GM18505 (cell line): ENCODE measurements around the gene FLT3LG.
A peak's percentile ranks its signal among the peaks of the same experiment; 100 is the strongest.
"Not testable (repeated sequence)": the region's sequence is repeated elsewhere in the genome, so short reads cannot be mapped to it uniquely, and the experiment has no call there.

Experiments used
- ATAC-seq: cut with Tn5 transposase; IDR thresholded peaks from one replicate; pipeline ENCODE4 v1.9.1; 2021; ENCODE audit not compliant: unreplicated experiment
- POLR2A ChIP-seq: IDR thresholded peaks from 4 replicates; pipeline ENCODE4 v1.6.1; 2011; ENCODE audit warnings: borderline replicate concordance; ENCODE audit not compliant: insufficient read depth, insufficient read length; ENCODE audit errors: extremely low read depth

Gene FLT3LG

DNA sequence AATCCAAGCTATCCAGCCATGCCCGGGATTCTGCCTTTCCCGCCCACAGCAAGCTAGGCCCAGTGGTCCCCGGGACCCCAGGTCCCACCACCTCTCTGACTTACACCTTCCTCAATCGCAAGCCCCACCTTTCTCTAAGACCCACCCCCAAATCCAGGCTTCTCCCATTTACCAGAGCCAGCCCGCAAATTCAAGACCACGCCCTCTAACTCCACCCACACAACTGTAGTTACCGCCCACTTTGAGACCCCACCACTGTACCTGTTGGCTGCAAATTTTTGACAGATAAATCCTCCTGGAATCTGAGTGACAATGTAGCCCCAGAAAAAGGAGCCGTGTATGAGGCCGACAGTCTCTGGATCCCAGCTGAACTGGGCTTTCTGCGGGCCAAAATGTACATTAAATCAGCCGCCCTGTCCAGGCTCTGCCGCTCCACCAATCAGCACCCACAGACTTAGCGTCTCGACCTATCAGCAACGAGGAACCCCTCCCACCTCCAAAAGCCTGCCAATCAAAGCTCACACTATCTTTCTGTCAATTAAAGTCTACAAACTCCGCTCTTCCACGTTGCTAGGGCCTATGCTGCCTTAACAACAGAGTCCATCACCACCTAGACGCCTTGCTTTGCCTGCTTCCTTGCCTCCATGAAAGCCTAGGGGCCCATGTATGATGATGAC lies 39.0 kb upstream of the FLT3LG start:
- ATAC-seq = no peak
- no peak for TF ChIP-seq POLR2A

DNA sequence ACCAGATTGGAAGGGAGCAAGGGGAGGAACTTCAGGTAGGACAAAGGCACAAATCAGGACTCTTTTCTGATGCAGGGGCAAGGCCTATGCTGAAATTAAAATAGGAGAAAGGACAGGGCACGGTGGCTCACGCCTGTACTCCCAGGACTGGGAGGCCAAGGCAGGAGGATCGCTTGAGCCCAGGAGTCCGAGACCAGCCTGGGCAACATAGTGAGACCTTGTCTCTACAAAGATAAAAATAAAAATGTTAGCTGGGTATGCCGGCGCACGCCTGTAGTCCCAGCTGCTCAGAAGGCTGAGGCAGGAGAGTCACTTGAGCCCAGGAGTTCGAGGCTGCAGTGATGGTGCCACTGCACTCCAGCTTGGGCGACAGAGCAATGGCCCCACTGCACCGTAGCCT lies 38.3 kb upstream of the FLT3LG start:
- ATAC-seq = no peak
- TF ChIP-seq POLR2A = no peak

DNA sequence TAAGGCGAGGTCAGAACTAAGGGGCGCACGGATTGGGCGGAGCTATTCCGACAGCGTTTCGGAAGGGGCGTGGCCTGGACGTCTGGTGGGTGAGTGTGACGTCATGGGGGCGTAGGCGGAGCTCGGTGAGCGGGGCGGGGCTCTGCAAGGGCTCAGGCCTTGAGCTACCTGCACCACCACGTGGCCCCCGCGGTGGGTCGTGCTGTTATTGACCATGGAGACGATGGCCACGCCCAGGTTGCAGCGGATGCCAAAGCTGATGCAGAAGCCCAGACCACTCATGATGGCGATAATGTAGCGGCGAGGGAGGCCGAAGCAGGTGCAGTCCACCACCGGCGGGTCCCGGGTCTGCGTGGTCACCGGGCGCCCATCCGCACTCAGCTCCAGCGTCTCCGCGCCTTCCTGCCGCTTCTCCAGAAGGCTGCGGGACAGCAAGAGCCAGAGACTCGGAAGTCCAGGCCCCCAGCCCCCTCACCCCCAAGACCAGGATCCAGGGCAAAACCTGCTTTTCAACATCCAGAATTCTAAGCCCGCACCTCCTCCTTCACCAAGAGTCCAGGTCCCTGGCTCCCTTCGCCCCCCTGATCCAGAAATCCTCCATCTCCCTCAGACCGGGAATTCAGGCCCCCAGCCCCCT lies 37.5 kb upstream of the FLT3LG start:
- no peak for TF ChIP-seq POLR2A
- ATAC-seq = no peak

DNA sequence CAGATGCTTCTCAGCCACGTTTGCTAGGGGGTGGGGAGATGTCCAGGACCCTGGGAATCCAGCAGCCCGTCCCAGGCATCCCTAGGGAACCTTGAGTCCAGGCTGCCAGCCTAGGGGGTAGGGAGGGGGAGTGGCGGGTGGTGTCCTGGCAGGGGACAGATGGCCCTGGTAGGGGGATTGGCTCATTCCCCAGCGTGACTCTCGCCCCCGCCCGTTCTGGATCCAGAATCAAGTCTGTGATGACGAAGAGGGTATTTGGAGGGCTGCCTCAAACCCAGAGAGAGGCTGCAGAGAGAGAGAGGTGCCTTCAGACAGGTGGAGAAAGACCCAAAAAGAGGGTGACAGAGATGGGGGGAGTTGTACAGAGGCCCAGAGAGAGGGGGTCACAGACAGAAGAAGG lies 36.8 kb upstream of the FLT3LG start:
- TF ChIP-seq POLR2A = no peak
- no peak for ATAC-seq

DNA sequence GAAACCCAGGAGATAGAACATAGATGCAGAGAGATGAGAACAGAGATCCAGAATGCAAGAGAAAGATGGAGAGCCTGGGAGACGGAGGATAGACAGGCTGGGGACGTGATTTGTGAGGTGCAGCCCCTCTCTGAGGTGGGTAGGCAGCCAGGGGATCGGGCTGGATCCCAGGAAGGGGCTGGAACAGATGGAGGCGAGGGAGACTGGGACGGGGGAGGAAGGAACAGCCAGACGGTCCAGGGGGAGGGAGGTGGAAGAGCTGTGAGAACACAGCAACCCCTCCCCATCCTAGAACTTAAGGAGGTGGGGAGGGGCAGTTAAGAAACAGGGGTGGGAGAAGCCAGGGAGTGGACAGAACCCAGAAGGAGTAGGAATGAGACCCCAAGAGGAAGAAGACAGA lies 35.8 kb upstream of the FLT3LG start:
- no peak for ATAC-seq
- TF ChIP-seq POLR2A = no peak

DNA sequence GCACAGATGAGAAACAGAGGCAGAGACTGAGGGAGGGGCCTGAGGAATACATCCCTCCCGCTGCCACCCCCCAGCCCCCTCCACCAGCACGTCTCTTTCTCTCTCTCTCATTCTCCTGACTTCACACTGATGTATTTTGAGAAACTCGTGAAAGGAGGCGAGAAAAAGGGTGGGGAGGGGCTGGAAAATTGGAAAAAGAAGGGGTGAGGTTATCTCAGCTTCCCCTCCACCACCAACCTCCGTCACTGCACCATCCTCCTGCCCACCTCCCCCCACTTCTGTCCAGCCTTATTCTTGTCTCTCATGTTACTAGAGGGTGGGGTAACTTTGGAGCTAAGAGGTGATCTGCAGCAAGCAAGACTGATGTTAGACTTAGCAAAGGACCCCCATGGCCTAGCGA lies 34.2 kb upstream of the FLT3LG start:
- ATAC-seq = no peak
- TF ChIP-seq POLR2A = no peak

DNA sequence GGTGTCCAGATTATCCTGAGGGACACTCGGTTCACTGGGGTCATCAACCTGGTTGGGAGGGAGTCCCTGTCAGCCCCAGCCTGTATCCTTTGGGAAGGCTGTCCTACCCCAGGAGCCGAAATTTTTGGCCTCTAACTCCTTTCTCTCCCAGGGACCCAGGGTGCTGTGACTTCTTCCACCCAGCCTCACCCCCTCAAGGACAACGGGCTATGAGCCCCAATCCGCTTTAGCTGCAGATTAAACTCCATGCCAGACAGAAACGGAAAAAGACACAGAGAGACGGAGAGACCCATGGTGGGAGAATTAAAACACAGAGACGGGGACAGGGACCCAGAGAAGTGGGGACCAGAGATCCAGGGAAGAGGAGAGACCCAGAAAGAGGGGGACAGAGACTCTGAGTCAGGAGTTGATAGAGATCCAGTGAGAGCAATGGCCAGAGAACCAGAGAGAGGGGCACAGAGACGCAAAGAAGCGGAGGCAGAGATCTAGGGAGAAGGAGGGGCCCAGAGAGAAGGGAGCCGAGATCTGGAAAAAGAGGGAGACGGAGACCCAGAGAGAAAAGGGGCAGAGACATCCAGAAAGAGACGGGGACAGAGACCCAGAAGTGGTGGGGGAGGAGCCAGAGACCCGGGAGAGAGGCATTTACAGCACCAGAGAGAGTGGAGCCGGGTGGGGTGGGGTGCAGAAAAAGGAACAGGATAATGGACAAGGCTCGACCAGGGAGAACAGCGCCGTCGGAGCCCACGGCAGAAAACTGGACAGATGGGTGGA lies 33.4 kb upstream of the FLT3LG start:
- TF ChIP-seq POLR2A = no peak
- no peak for ATAC-seq

DNA sequence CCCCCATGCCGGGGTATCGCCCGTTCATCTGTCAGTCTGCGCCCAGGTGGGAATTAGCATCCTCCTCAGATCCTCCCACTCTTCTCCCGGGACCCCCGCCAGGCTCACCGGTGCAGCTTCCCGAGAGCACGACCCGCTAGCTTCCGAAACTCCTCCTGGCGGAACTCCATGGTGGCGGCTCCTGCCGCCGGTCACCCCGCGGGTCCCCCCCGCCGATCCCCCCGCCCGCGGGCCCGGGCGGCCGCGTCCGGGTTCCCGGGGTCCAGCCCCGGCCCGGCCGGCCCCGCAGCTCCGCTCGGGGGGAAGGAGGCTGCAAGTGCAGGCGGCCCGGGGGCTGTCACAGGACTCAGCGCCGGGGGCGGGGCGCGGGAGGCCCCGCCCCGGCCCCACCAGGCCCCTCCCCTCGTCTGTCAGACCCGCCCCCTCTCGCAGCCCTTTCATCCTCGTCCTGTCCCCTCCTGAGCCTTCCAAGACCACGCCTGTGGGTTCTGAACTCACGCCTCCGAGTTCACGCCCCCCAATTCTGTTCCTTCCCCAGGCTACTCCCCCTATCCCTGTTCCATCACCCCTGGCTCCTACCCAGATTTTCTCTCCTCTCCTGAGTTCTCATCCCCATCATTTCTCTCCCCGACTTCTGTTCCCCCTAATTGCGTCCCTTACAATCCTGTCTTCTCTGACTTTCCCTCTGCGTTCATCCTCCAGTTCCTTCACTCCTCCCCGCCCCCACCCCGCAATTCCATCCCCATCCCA lies 32.6 kb upstream of the FLT3LG start, which contains the start of gene SLC17A7:
SLC17A7 (minus strand) TSS at position 318 of the 750 bp plus-strand sequence; CDS start at position 170, 148 bp downstream.
- no peak for ATAC-seq
- no peak for TF ChIP-seq POLR2A

DNA sequence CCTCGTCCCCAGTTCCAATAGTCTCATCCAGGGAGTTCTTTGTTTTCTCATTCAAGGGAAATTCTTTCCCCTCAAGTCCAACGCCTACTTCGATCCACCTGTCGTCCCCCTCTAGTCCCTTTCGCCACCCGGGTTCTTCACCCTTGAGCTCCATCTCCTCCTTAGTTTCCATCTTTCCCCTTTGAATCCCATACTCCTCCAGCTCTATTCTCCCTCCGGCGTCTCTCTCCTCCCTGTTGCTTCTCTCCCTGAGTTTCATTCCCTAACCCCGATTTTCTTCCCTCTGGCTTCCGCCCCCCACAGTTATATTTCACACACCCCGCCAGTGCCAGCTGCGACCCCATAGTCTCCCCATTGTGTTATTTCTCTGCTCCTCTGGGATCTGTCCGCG lies 32.1 kb upstream of the FLT3LG start:
- TF ChIP-seq POLR2A = no peak
- ATAC-seq = no peak

DNA sequence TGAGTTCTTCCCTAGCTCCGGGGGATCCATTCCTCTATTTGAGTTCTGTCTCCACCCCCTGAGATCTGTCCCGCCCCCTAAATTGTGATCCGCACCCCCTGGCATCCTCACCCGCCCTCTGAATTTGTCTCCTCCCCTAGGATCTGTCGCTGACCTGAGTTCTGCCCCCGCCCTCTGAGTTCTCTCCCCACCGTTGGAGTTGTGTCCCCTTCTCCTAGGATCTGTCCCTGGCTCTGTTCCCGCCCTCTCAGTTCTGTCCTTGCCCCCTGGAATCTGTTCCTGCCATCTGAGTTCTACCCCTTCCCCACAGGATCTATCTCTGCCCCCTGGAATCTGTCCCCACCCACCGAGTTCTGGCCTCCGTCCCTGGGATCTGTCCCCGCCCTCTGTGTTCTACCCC lies 31.7 kb upstream of the FLT3LG start:
- no peak for ATAC-seq
- TF ChIP-seq POLR2A = no peak

DNA sequence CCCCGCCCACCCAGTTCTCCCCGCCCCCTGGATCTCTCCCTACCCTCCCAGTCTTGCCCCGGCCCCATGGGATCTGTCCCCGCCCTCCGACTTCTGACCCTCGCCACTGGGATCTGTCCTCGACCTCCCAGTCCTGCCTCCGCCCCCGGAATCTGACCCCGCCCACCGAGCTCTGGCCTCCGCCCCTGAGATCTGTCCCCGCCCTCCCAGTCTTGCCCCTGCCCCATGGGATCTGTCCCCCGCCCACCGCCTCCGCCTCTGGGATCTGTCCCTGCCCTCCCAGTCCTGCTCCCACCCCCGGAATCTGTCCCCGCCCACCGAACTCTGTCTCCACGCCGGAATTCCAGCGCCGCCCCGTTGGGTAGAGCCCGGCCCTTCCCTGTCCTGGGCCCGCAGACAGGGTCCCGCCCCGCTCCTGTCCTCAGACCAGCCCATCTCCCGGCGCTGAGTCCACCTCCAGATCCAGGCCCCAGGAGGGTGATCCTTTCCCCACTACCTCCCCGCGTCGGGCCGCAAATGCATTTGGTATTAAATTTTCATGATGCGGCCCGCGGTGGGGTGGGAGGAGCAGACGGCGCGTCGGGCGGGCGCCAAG lies 31.1 kb upstream of the FLT3LG start:
- TF ChIP-seq POLR2A = no peak

DNA sequence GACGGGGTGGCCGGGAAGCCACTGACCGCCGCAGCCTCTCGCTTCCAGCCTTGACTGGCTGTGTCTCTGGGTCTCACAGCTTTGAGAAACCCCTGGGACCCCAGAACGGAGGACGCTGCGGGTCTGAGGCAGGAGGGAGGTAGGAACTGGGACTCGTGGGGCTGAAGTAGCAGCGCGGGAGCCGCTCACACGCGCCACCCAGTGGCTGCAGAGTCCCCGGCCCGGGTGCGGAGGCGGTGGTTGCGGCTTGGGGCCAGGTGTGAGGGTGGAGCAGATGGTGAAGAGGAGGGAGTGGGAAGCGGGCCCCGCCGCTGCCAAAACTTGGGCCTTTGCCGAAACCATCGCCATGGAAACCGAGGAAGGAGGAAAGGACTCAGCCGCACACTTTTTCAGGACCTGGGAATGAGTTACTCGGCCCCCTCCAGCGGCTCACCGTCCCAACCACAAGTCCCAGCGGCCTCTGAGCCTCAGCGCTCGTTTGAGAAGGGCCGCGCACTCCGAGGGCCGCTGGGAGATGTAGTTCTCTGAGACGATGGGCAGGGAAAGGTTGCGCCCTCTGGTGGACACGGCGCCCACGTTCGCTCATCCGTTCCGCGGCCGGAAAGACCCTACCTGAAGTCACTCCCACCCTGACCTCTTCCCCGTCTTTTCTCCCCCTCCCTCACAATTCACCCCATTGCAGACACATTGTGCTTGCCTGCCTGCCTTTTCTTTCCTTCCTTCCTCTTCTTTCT lies 30.5 kb upstream of the FLT3LG start:
- no peak for TF ChIP-seq POLR2A
- peak; percentile 71 for ATAC-seq

More for the DNA sequence above, 31.1 kb upstream of the FLT3LG start:
- ATAC-seq = peak; percentile 20

DNA sequence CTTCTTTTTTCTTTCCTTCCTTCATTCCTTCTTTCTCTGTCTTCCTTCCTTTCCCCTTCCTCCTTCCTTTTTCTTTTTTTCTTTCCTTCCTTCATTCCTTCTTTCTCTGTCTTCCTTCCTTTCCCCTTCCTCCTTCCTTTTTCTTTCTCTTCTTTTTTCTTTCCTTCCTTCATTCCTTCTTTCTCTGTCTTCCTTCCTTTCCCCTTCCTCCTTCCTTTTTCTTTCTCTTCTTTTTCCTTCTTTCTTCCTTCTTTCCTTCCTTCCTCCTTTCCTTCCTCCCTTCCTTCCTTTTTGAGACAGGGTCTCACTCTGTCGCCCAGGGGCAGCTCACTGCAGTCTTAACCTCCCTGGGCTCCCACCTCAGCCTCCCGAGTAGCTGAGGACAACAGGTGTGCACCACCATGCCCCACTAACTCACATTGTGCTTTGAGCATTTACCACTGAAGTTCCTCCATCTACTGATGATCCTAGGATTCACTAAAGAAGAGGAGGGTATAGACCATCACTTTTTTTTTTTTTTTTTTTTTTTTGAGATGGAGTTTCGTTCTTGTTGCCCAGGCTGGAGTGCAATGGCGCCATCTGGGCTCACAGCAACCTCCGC lies 29.8 kb upstream of the FLT3LG start:
- not testable (repeated sequence) for ATAC-seq
